SK-N-MC (cell line): ENCODE results near the gene SLC27A6.

Source experiments
- EZH2 ChIP-seq: fragments of 200-600 bp; sonication (generic); IDR thresholded peaks from one replicate; pipeline ENCODE4 v1.6.1; 2017; ENCODE audit warnings: antibody characterized with exemption
- POLR2AphosphoS5 ChIP-seq: IDR thresholded peaks from 2 replicates; pipeline ENCODE4 v1.6.1; 2012; ENCODE audit warnings: mild to moderate bottlenecking, low read depth, low read length, borderline replicate concordance

GRCh38 chr5:128965011-128965637 is at the start of gene SLC27A6:
- TF ChIP-seq POLR2AphosphoS5, result no peak
- no peak for TF ChIP-seq EZH2
